Measurements from ENCODE around the gene FAM107A.

FAM107A gene

GRCh38 chr3:58585005-58585786, 8.0 kb upstream of the FAM107A start:
- TF ChIP-seq CTCF (IDR thresholded peaks at IDR 0.05; ENCODE audit: control insufficient read depth, insufficient read depth, low read depth, low read length, missing control alignments), result peak; percentile 69
- peak overlapping the region; percentile 74 for H3K4me3 ChIP-seq (ENCODE audit: control insufficient read depth, low read depth, low read length)
- no peak for DNase-seq (ENCODE audit: low read depth)

- no peak for TF ChIP-seq CTCF (IDR thresholded peaks at IDR 0.05; ENCODE audit: control insufficient read depth, insufficient read depth, low read depth, low read length, missing control alignments)
- peak overlapping the region; percentile 74 for H3K4me3 ChIP-seq (ENCODE audit: control insufficient read depth, low read depth, low read length)
- no peak for DNase-seq (ENCODE audit: low read depth)
Measured at GRCh38 chr3:58584690-58585004, 7.5 kb upstream of the FAM107A start.

GRCh38 chr3:58581328-58582091, 4.3 kb upstream of the FAM107A start:
- no peak for DNase-seq (ENCODE audit: low read depth)
- no peak overlapping the region for H3K4me3 ChIP-seq (ENCODE audit: control insufficient read depth, low read depth, low read length)
- no peak for TF ChIP-seq CTCF (IDR thresholded peaks at IDR 0.05; ENCODE audit: control insufficient read depth, insufficient read depth, low read depth, low read length, missing control alignments)

- H3K4me3 ChIP-seq (ENCODE audit: control insufficient read depth, low read depth, low read length), result no peak overlapping the region
- TF ChIP-seq CTCF (IDR thresholded peaks at IDR 0.05; ENCODE audit: control insufficient read depth, insufficient read depth, low read depth, low read length, missing control alignments), result no peak
- no peak for DNase-seq (ENCODE audit: low read depth)
Measured at GRCh38 chr3:58580826-58581327, 3.7 kb upstream of the FAM107A start.

GRCh38 chr3:58578873-58579272, 1.7 kb upstream of the FAM107A start:
- no peak for DNase-seq (ENCODE audit: low read depth)
- TF ChIP-seq CTCF (IDR thresholded peaks at IDR 0.05; ENCODE audit: control insufficient read depth, insufficient read depth, low read depth, low read length, missing control alignments), result no peak
- no peak overlapping the region for H3K4me3 ChIP-seq (ENCODE audit: control insufficient read depth, low read depth, low read length)

GRCh38 chr3:58576716-58577115, 475 bp downstream of the FAM107A start:
- no peak for DNase-seq (ENCODE audit: low read depth)
- no peak for TF ChIP-seq CTCF (IDR thresholded peaks at IDR 0.05; ENCODE audit: control insufficient read depth, insufficient read depth, low read depth, low read length, missing control alignments)

More at GRCh38 chr3:58576716-58577115, 475 bp downstream of the FAM107A start:
- H3K4me3 ChIP-seq (ENCODE audit: control insufficient read depth, low read depth, low read length), result no peak overlapping the region
